HG03108 (cell line): ENCODE data around the gene RAVER1.

ENCODE experiments used
- ATAC-seq: cut with Tn5 transposase; IDR thresholded peaks from one replicate; pipeline ENCODE4 v1.9.1; 2021; ENCODE audit warnings: moderate library complexity; ENCODE audit not compliant: unreplicated experiment

RAVER1 gene

GRCh38 chr19:10270616-10271394 is 62.5 kb downstream of the RAVER1 start, which contains the start of gene ICAM1:
ICAM1 (plus strand) TSS chr19:10271120; CDS start chr19:10271160, 40 bp downstream.
- ATAC-seq: peak; percentile 40

- no peak for ATAC-seq
Observed at GRCh38 chr19:10270180-10270615, 63.1 kb downstream of the RAVER1 start.

GRCh38 chr19:10269333-10270179 is 63.8 kb downstream of the RAVER1 start:
- peak; percentile 35 for ATAC-seq

GRCh38 chr19:10268071-10268470 is 65.3 kb downstream of the RAVER1 start:
- no peak for ATAC-seq

- no peak for ATAC-seq
Observed at GRCh38 chr19:10266706-10267105, 66.6 kb downstream of the RAVER1 start.
